C4-2B (cell line): ENCODE results near the gene PDSS2.
"Not testable (repeated sequence)": the region's sequence is repeated elsewhere in the genome, so short reads cannot be mapped to it uniquely, and the experiment has no call there.

Source experiments
- CTCF ChIP-seq: fragments of 450-650 bp; conservative IDR thresholded peaks from 2 replicates; pipeline ENCODE4 v1.5.1; 2017; ENCODE audit warnings: mild to moderate bottlenecking
- ZFX ChIP-seq: fragments of 450-650 bp; IDR thresholded peaks from 2 replicates; pipeline ENCODE4 v1.6.1; 2017

GRCh38 chr6:107164299-107164698, 295.1 kb downstream of the PDSS2 start:
- not testable (repeated sequence) for TF ChIP-seq CTCF, ZFX
